ENCODE data around the gene DTWD2. TPM values are rescaled to one million over a fixed set of nuclear protein-coding genes. Genes with fewer than 3 reads are reported as not detected.
"Not testable (repeated sequence)": the region's sequence is repeated elsewhere in the genome, so short reads cannot be mapped to it uniquely, and the experiment has no call there.

DTWD2 gene
- total and polyA plus RNA-seq, 12 donors: 1.7 to 15.7 (median 12.8) TPM

DNA sequence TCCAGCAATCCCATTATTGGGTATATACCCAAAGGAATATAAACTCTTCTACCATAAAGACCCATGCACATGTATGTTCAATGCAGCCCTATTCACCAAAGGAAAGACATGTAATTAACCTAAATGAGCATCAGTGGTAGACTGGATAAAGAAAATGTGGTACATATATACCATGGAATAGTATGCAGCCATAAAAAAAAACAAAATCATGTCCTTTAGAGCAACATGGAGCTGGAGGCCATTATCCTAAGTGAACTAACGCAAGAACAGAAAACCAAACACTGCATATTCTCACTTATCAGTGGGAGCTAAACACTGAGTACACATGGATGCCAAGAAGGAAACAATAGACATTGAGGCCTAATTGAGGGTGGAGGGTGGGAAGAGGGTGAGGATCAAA lies 27.8 kb downstream of the DTWD2 start:
- Histone ChIP-seq H3K36me3 (no peaks in the 10 kb centered on the region), H3K27me3 (no peaks in the 10 kb centered on the region), H3K27ac (no peak overlapping the region), H3K4me1 (no peaks in the 10 kb centered on the region), H3K9me3 (peaks cover 0 to 16% (median 0%) of the 10 kb centered on the region in 11 donors), H3K4me3 (no peak overlapping the region)
- ATAC-seq (no peak), DNase-seq (no peak)
- TF ChIP-seq CTCF (IDR thresholded peaks at IDR 0.05): no peak
- WGBS, 2 donors: 91 to 93% methylated on average over 1 of the region's 1 CpG
- intact Hi-C loops (cut with DNase I): no loop called here

DNA sequence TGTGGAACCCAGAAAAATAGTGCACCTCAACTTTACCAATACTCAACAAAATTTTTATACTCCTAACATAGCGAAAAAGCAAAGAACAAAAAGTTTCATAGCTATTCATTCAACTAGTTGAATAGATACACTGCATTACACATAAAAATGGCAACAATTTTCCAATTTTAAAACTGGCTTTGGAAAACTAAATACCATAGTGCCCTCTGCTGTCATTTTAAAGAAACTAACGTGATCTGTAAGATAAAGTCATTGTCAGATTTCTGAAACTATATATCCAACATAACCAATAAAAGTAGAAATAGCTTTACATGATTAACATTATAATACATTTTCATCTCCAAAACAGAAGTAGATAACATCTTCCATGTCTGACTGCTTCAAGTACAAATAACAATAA lies 31.6 kb downstream of the DTWD2 start:
- Histone ChIP-seq H3K9me3 (peaks cover 0 to 16% (median 0%) of the 10 kb centered on the region in 11 donors), H3K4me3 (no peak overlapping the region), H3K36me3 (no peaks in the 10 kb centered on the region), H3K27ac (no peak overlapping the region), H3K27me3 (no peaks in the 10 kb centered on the region), H3K4me1 (peaks cover 0 to 8% (median 0%) of the 10 kb centered on the region in 9 donors)
- intact Hi-C loops (cut with DNase I): no loop called here
- DNase-seq: no peak
- WGBS, 2 donors: 49 to 55% methylated on average over 2 of the region's 2 CpGs
- peak in 6 of 9 donors; percentile 26 to 46 (median 36) for TF ChIP-seq CTCF (IDR thresholded peaks at IDR 0.05)
- ATAC-seq: no peak

DNA sequence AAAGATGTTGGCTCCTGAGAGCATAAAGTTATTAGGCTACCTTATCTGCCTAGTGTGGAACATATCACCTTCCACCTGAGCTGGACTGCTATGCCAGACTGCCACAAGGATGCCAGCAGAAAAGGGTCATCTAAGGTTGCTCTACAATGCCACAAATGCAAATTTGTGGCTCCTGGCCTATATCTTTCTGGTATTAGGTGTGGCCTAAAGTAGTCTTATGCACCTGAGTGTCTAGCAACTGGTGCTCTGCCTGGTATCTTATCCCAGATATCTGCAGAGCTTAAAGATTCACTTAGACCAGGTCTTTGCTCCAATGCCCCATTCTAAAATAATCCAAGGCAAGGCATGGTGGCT lies 34.7 kb downstream of the DTWD2 start:
- Histone ChIP-seq H3K4me3 (no peak overlapping the region), H3K27ac (no peak overlapping the region), H3K4me1 (peaks cover 0 to 8% (median 0%) of the 10 kb centered on the region in 9 donors), H3K9me3 (no peaks in the 10 kb centered on the region), H3K36me3 (no peaks in the 10 kb centered on the region), H3K27me3 (no peaks in the 10 kb centered on the region)
- intact Hi-C loops (cut with DNase I): no loop called here
- no peak for ATAC-seq
- no peak for DNase-seq
- no peak for TF ChIP-seq CTCF (IDR thresholded peaks at IDR 0.05)

- Histone ChIP-seq H3K9me3 (no peaks in the 10 kb centered on the region), H3K4me1 (peaks cover 0 to 8% (median 0%) of the 10 kb centered on the region in 9 donors), H3K36me3 (no peaks in the 10 kb centered on the region), H3K27me3 (no peaks in the 10 kb centered on the region), H3K4me3 (no peak overlapping the region), H3K27ac (no peak overlapping the region)
- TF ChIP-seq CTCF (IDR thresholded peaks at IDR 0.05): no peak
- intact Hi-C loops (cut with DNase I): no loop called here
- 63 to 67% methylated on average over 2 of the region's 2 CpGs for WGBS, 2 donors
- ATAC-seq (no peak), DNase-seq (no peak)
Measured at GRCh38 chr5:118952992-118953651, 35.2 kb downstream of the DTWD2 start.

- H3K9me3 ChIP-seq; H3K27ac ChIP-seq; H3K4me3 ChIP-seq; H3K4me1 ChIP-seq; H3K36me3 ChIP-seq; DNase-seq; intact Hi-C loops (cut with DNase I); H3K27me3 ChIP-seq; ATAC-seq: not testable (repeated sequence)
- WGBS, 2 donors: 79 to 80% methylated on average over 4 of the region's 4 CpGs
Measured at GRCh38 chr5:118952306-118952705, 36.0 kb downstream of the DTWD2 start.

DNA sequence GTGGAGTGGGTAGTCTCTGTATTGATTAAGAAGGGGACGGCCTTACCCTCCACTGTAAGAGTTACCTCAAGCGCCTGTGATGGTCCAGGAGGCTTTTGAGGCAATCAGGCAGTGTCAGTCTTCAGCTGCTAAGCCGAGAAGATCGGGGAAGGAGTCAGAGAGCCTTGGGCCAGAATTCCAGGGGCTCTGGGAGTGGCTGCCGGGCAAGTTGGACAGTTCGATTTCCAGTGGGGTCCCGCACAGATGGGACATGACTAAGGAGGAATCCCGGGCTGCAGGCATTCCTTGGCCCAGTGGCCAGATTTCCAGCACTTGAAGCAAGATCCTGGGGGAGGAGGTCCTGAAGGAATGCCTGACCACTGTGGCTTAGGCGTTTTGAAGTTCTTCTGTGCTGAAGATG lies 38.0 kb downstream of the DTWD2 start:
- H3K36me3 ChIP-seq; ATAC-seq; H3K27ac ChIP-seq; DNase-seq; H3K4me3 ChIP-seq; H3K9me3 ChIP-seq; intact Hi-C loops (cut with DNase I); H3K27me3 ChIP-seq; H3K4me1 ChIP-seq: not testable (repeated sequence)
- WGBS, 2 donors: 89% methylated on average over 9 of the region's 9 CpGs
